ENCODE results near the gene GPC6. TPM values are rescaled to one million over a fixed set of nuclear protein-coding genes. Genes with fewer than 3 reads are reported as not detected.

The GPC6 gene
- total RNA-seq, 1 experiment from 2014 or later = 0.22 TPM

- no peaks in the 10 kb centered on the region for H3K27me3 ChIP-seq (ENCODE audit: insufficient read depth, low read length)
- TF ChIP-seq CTCF (IDR thresholded peaks at IDR 0.05 in 2 of 3, conservative IDR thresholded peaks at IDR 0.05 in 1 of 3; ENCODE audit: borderline replicate concordance in 1 of 3, insufficient read depth in 1 of 3, low read depth in 2 of 3, low read length in 2 of 3) = no peak
- TF ChIP-seq RAD21 (IDR thresholded peaks at IDR 0.05; ENCODE audit: low read depth) = no peak
- TF ChIP-seq EGR1 (IDR thresholded peaks at IDR 0.05; ENCODE audit: low read depth) = no peak
- no peak for TF ChIP-seq MAX (IDR thresholded peaks at IDR 0.05)
- TF ChIP-seq ATF3 (IDR thresholded peaks at IDR 0.05) = no peak
- H3K4me3 ChIP-seq (replicated peaks in 1 of 2; ENCODE audit: low read depth in 1 of 2, low read length in 2 of 2) = no peak overlapping the region
- no peaks in the 10 kb centered on the region for H3K4me1 ChIP-seq (ENCODE audit: control insufficient read depth in 1 of 2, insufficient read depth in 2 of 2, low read length in 2 of 2)
- H3K9me3 ChIP-seq (ENCODE audit: control insufficient read depth in 1 of 2, insufficient read depth in 1 of 2, low read depth in 1 of 2, low read length in 2 of 2) = peaks cover 19 to 39% of the 10 kb centered on the region in 2 experiments; a peak in 3 of 4 replicates
- H3K27ac ChIP-seq (ENCODE audit: low read depth, low read length) = no peak overlapping the region
- H3K9me2 ChIP-seq (ENCODE audit: insufficient read depth) = no peaks in the 10 kb centered on the region
- H3K79me2 ChIP-seq (ENCODE audit: insufficient read depth, low read length) = no peaks in the 10 kb centered on the region
- DNase-seq (ENCODE audit: low read depth, low spot score) (no peak), ATAC-seq (no peak)
- ChIA-PET CTCF (no interaction called here), POLR2A (no interaction called here), RAD21 (ENCODE audit: low non-redundant PET in 1 of 2, low total read pairs in 2 of 2, uncharacterized antibody in 2 of 2, unreplicated experiment in 2 of 2) (no interaction called here)
- H3K4me2 ChIP-seq (ENCODE audit: low read length) = no peak overlapping the region
- no peaks in the 10 kb centered on the region for H4K20me1 ChIP-seq (ENCODE audit: insufficient read depth)
- H3K36me3 ChIP-seq (ENCODE audit: control insufficient read depth in 1 of 2, insufficient read depth in 2 of 2, low read length in 2 of 2) = no peaks in the 10 kb centered on the region
- no peak overlapping the region for H2AFZ ChIP-seq (ENCODE audit: low read depth, low read length, poor library complexity, severe bottlenecking)
- intact Hi-C loops (cut with micrococcal nuclease) = no loop called here
- BruUV-seq (replicated peaks) = no TSS peak
- H3K9ac ChIP-seq (ENCODE audit: low read length) = no peak overlapping the region
Measured at GRCh38 chr13:93246069-93246468, 19.5 kb downstream of the GPC6 start.

GRCh38 chr13:93248627-93249047 lies 22.0 kb downstream of the GPC6 start:
- RAD21 ChIA-PET (ENCODE audit: low non-redundant PET in 1 of 2, low total read pairs in 2 of 2, uncharacterized antibody in 2 of 2, unreplicated experiment in 2 of 2) = no interaction called here
- no peak overlapping the region for H3K4me3 ChIP-seq (replicated peaks in 1 of 2; ENCODE audit: low read depth in 1 of 2, low read length in 2 of 2)
- no peaks in the 10 kb centered on the region for H3K4me1 ChIP-seq (ENCODE audit: control insufficient read depth in 1 of 2, insufficient read depth in 2 of 2, low read length in 2 of 2)
- no peaks in the 10 kb centered on the region for H3K79me2 ChIP-seq (ENCODE audit: insufficient read depth, low read length)
- H3K27ac ChIP-seq (ENCODE audit: low read depth, low read length) = no peak overlapping the region
- H3K27me3 ChIP-seq (ENCODE audit: insufficient read depth, low read length) = no peaks in the 10 kb centered on the region
- no peaks in the 10 kb centered on the region for H3K36me3 ChIP-seq (ENCODE audit: control insufficient read depth in 1 of 2, insufficient read depth in 2 of 2, low read length in 2 of 2)
- H3K9me3 ChIP-seq (ENCODE audit: control insufficient read depth in 1 of 2, insufficient read depth in 1 of 2, low read depth in 1 of 2, low read length in 2 of 2) = peaks cover 22 to 27% of the 10 kb centered on the region in 2 experiments; a peak in 3 of 4 replicates
- ATAC-seq (no peak), DNase-seq (ENCODE audit: low read depth, low spot score) (no peak)
- CTCF ChIA-PET = no interaction called here
- H3K9me2 ChIP-seq (ENCODE audit: insufficient read depth) = no peaks in the 10 kb centered on the region
- intact Hi-C loops (cut with micrococcal nuclease) = no loop called here
- H4K20me1 ChIP-seq (ENCODE audit: insufficient read depth) = no peaks in the 10 kb centered on the region
- no peak overlapping the region for H3K9ac ChIP-seq (ENCODE audit: low read length)
- H2AFZ ChIP-seq (ENCODE audit: low read depth, low read length, poor library complexity, severe bottlenecking) = no peak overlapping the region
- no TSS peak for BruUV-seq (replicated peaks)
- no peak for TF ChIP-seq SRF (IDR thresholded peaks at IDR 0.05; ENCODE audit: low read depth)
- TF ChIP-seq JUND (IDR thresholded peaks at IDR 0.05) = no peak
- no peak for TF ChIP-seq FOSL1 (IDR thresholded peaks at IDR 0.05; ENCODE audit: low read depth)
- no peak for TF ChIP-seq SP1 (IDR thresholded peaks at IDR 0.05; ENCODE audit: low read depth)
- no peak for TF ChIP-seq REST (IDR thresholded peaks at IDR 0.05; ENCODE audit: low read depth)
- TF ChIP-seq CEBPB (IDR thresholded peaks at IDR 0.05; ENCODE audit: low read depth) = no peak
- no peak for TF ChIP-seq YY1 (IDR thresholded peaks at IDR 0.05; ENCODE audit: extremely low read depth, insufficient replicate concordance, low read depth, low read length)
- TF ChIP-seq ATF3 (IDR thresholded peaks at IDR 0.05) = no peak
- no peak for TF ChIP-seq CTCF (IDR thresholded peaks at IDR 0.05 in 2 of 3, conservative IDR thresholded peaks at IDR 0.05 in 1 of 3; ENCODE audit: borderline replicate concordance in 1 of 3, insufficient read depth in 1 of 3, low read depth in 2 of 3, low read length in 2 of 3)
- POLR2A ChIA-PET = no interaction called here
- no peak overlapping the region for H3K4me2 ChIP-seq (ENCODE audit: low read length)
